Mesendoderm (in vitro differentiated cells): ENCODE measurements around the gene STOM.

ENCODE experiments used
- DNase-seq: peaks from one replicate; pipeline ENCODE4 v3.0.0; 2013
- H2AK5ac ChIP-seq: 2 replicates; pipeline ENCODE4 v1.6.1; 2013; ENCODE audit warnings: low read length, inconsistent platforms
- H2BK120ac ChIP-seq: 2 replicates; pipeline ENCODE4 v1.6.1; 2013; ENCODE audit warnings: low read depth, mild to moderate bottlenecking, low read length, moderate library complexity, mixed read lengths
- H2BK15ac ChIP-seq: replicated peaks from 2 replicates; pipeline ENCODE4 v1.6.1; 2013; ENCODE audit warnings: low read depth, mild to moderate bottlenecking, moderate library complexity
- H2BK5ac ChIP-seq: 2 replicates; pipeline ENCODE4 v1.6.1; 2013; ENCODE audit warnings: low read length, inconsistent platforms
- H3K18ac ChIP-seq: 2 replicates; pipeline ENCODE4 v1.6.1; 2013; ENCODE audit warnings: mild to moderate bottlenecking, low read length, mixed read lengths
- H3K23ac ChIP-seq: one replicate; pipeline ENCODE4 v1.6.1; 2013; ENCODE audit warnings: low read length
- H3K27ac ChIP-seq: 2 replicates; pipeline ENCODE4 v1.5.1; 2013; ENCODE audit warnings: low read depth, mild to moderate bottlenecking, inconsistent platforms, low read length, moderate library complexity
- H3K27me3 ChIP-seq: 2 replicates; pipeline ENCODE4 v1.6.1; 2013; ENCODE audit warnings: low read length, control low read depth, mild to moderate bottlenecking, inconsistent platforms; ENCODE audit not compliant: insufficient read depth, poor library complexity
- H3K36me3 ChIP-seq: 2 replicates; pipeline ENCODE4 v1.6.1; 2013; ENCODE audit warnings: low read length, inconsistent platforms; ENCODE audit not compliant: control insufficient read depth, insufficient read depth
- H3K4ac ChIP-seq: one replicate; pipeline ENCODE4 v1.6.1; 2013; ENCODE audit warnings: low read depth, mild to moderate bottlenecking, low read length, moderate library complexity
- H3K4me1 ChIP-seq: 2 replicates; pipeline ENCODE4 v1.6.1; 2013; ENCODE audit warnings: low read depth, low read length, inconsistent platforms; ENCODE audit not compliant: control insufficient read depth
- H3K4me2 ChIP-seq: 2 replicates; pipeline ENCODE4 v1.6.1; 2013; ENCODE audit warnings: low read length
- H3K4me3 ChIP-seq: 2 replicates; pipeline ENCODE4 v1.5.1; 2013; ENCODE audit warnings: mild to moderate bottlenecking, low read length
- H3K56ac ChIP-seq: one replicate; pipeline ENCODE4 v1.6.1; 2013; ENCODE audit warnings: low read length
- H3K79me1 ChIP-seq: 2 replicates; pipeline ENCODE4 v1.6.1; 2013; ENCODE audit warnings: low read length, inconsistent platforms
- H3K79me2 ChIP-seq: 2 replicates; pipeline ENCODE4 v1.6.1; 2013; ENCODE audit warnings: mild to moderate bottlenecking, low read length; ENCODE audit not compliant: control insufficient read depth, insufficient read depth
- H3K9ac ChIP-seq: 2 replicates; pipeline ENCODE4 v1.6.1; 2013; ENCODE audit warnings: low read length, inconsistent platforms
- H4K5ac ChIP-seq: one replicate; pipeline ENCODE4 v1.6.1; 2013; ENCODE audit warnings: low read length
- H4K8ac ChIP-seq: one replicate; pipeline ENCODE4 v1.6.1; 2013; ENCODE audit warnings: low read depth, mild to moderate bottlenecking, control low read depth, low read length, moderate library complexity
- WGBS: extraction: QIAGEN DNeasy Blood & Tissue Kit; methylation state at CpG from one replicate; pipeline ENCODE4 v1.1.7; 2013; ENCODE audit warnings: low lambda C conversion rate, missing lambda C conversion rate; ENCODE audit not compliant: insufficient coverage; ENCODE audit errors: extremely low coverage; 5-methylcytosine and 5-hydroxymethylcytosine counted together

The STOM gene

GRCh38 chr9:121364077-121364476 is 6.0 kb downstream of the STOM start:
- Histone ChIP-seq H2BK15ac (no peak overlapping the region), H3K4me3 (no peak overlapping the region), H4K8ac (no peak overlapping the region), H3K9ac (no peak overlapping the region), H2BK5ac (no peak overlapping the region), H3K79me1 (no peaks in the 10 kb centered on the region), H3K27ac (no peak overlapping the region), H4K5ac (no peak overlapping the region), H3K23ac (no peak overlapping the region), H3K4ac (no peak overlapping the region), H3K36me3 (no peaks in the 10 kb centered on the region), H3K27me3 (no peaks in the 10 kb centered on the region), H2BK120ac (no peak overlapping the region), H2AK5ac (no peak overlapping the region), H3K4me2 (no peak overlapping the region), H3K56ac (no peak overlapping the region), H3K4me1 (peaks cover 3% of the 10 kb centered on the region), H3K79me2 (no peaks in the 10 kb centered on the region), H3K18ac (no peak overlapping the region)
- DNase-seq = no peak
- no CpG with 5 or more reads among the region's 5 CpGs for WGBS

- H2BK120ac ChIP-seq = no peak overlapping the region
- no peak overlapping the region for H3K56ac ChIP-seq
- H3K9ac ChIP-seq = no peak overlapping the region
- WGBS = no CpG with 5 or more reads among the region's 1 CpG
- no peak for DNase-seq
- no peak overlapping the region for H3K4ac ChIP-seq
- H3K27me3 ChIP-seq = no peaks in the 10 kb centered on the region
- H3K4me1 ChIP-seq = peaks cover 3% of the 10 kb centered on the region
- no peak overlapping the region for H4K5ac ChIP-seq
- H3K36me3 ChIP-seq = no peaks in the 10 kb centered on the region
- H3K23ac ChIP-seq = no peak overlapping the region
- no peak overlapping the region for H3K4me3 ChIP-seq
- H3K79me2 ChIP-seq = no peaks in the 10 kb centered on the region
- no peak overlapping the region for H3K27ac ChIP-seq
- H4K8ac ChIP-seq = no peak overlapping the region
- H3K18ac ChIP-seq = no peak overlapping the region
- H2BK15ac ChIP-seq = no peak overlapping the region
- H2BK5ac ChIP-seq = no peak overlapping the region
- no peak overlapping the region for H2AK5ac ChIP-seq
- no peak overlapping the region for H3K4me2 ChIP-seq
- H3K79me1 ChIP-seq = no peaks in the 10 kb centered on the region
Observed at GRCh38 chr9:121363622-121363961, 6.5 kb downstream of the STOM start.

DNA sequence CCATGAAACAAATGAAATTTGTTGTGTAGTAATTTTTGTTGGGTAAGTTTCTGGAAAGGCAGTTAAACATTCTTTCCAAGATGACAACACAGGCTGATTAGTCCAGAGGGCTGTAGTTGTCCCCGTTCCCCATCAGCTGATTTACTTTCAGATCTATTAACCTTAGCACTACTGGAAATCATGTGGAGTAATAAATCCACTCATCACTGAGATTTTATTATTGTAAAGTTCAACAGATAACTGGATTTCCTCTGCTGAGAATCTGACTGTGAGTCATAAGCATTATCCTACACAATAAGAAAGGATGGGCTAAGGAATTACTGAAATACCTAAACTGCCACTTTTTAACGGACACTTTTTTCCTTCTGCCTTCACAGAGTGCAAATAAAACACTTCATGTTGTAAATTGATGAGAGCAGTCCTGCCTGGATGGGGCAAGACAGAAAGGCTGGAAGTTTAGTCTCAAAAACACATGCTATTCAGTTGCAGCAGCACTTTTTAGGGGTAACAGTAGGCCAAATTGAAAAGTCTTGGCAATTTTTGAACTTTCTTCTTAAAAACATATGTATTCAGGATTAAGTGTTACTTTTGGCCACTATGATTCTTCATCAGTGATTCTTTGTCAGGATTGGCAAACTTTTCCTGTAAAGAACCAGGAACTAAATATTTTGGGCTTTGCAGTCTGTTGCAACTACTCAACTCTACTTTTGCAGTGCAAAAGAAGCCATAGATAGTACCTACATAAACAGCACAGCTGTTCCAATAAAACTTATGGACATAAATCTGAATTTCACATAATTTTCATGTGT is 7.0 kb downstream of the STOM start:
- H2AK5ac ChIP-seq = no peak overlapping the region
- no peak overlapping the region for H2BK5ac ChIP-seq
- no peak overlapping the region for H4K8ac ChIP-seq
- no CpG with 5 or more reads among the region's 2 CpGs for WGBS
- H3K18ac ChIP-seq = no peak overlapping the region
- H3K27ac ChIP-seq = no peak overlapping the region
- no peaks in the 10 kb centered on the region for H3K79me2 ChIP-seq
- H3K4me2 ChIP-seq = no peak overlapping the region
- H2BK120ac ChIP-seq = no peak overlapping the region
- no peaks in the 10 kb centered on the region for H3K36me3 ChIP-seq
- H3K4me1 ChIP-seq = peaks cover 3% of the 10 kb centered on the region
- H3K4ac ChIP-seq = no peak overlapping the region
- no peaks in the 10 kb centered on the region for H3K27me3 ChIP-seq
- H4K5ac ChIP-seq = no peak overlapping the region
- no peaks in the 10 kb centered on the region for H3K79me1 ChIP-seq
- H3K56ac ChIP-seq = no peak overlapping the region
- H2BK15ac ChIP-seq = no peak overlapping the region
- DNase-seq = no peak
- no peak overlapping the region for H3K4me3 ChIP-seq
- H3K23ac ChIP-seq = no peak overlapping the region
- H3K9ac ChIP-seq = no peak overlapping the region

DNA sequence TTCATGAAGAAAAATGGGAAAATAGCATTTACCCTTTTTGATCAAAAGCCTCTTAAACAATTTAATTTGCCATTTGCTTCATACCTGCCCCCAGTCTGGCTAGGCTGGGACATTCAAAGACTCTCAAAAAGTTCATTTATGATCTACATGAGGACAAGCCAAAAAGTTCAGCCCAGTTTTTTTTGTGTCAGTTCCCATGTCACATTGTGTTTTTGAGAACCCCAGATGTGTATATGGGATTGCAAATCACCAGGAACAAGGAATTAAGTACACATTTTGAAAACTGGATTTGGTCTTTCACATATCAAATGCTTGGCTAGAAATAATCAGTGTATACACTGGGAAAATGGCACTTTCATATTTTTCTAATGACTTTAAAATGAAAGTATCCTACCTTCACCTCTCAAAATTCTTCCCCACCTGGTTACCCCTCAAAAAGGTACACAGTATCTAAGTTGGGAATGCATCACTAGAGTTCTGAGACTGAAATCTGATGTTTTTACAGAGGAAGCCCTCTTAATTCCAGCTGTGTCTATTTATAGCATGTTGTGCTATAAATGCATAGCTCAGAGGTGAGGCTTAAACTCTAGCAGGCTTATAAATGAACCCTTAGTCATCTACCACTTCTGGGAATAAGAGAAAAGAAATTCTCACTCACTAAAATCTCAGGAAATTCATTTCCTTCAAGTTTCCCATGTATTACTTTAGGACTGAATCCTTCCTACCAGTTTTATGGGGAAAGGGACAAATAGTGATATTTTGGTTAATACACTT is 9.3 kb downstream of the STOM start:
- Histone ChIP-seq H3K79me2 (no peaks in the 10 kb centered on the region), H3K4me3 (no peak overlapping the region), H3K36me3 (no peaks in the 10 kb centered on the region), H2AK5ac (no peak overlapping the region), H3K23ac (no peak overlapping the region), H2BK15ac (no peak overlapping the region), H3K4me1 (no peaks in the 10 kb centered on the region), H3K27me3 (no peaks in the 10 kb centered on the region), H3K27ac (no peak overlapping the region), H3K56ac (no peak overlapping the region), H2BK5ac (no peak overlapping the region), H4K8ac (no peak overlapping the region), H3K18ac (no peak overlapping the region), H4K5ac (no peak overlapping the region), H3K9ac (no peak overlapping the region), H3K4ac (no peak overlapping the region), H3K79me1 (no peaks in the 10 kb centered on the region), H2BK120ac (no peak overlapping the region), H3K4me2 (no peak overlapping the region)
- no peak for DNase-seq

GRCh38 chr9:121359351-121360294 is 10.4 kb downstream of the STOM start:
- no peak overlapping the region for H2BK120ac ChIP-seq
- no peak overlapping the region for H3K4me3 ChIP-seq
- H3K18ac ChIP-seq = no peak overlapping the region
- H2BK15ac ChIP-seq = no peak overlapping the region
- no peak overlapping the region for H4K5ac ChIP-seq
- no peaks in the 10 kb centered on the region for H3K27me3 ChIP-seq
- H3K4me2 ChIP-seq = no peak overlapping the region
- H3K4ac ChIP-seq = no peak overlapping the region
- no CpG with 5 or more reads among the region's 3 CpGs for WGBS
- no peak overlapping the region for H2BK5ac ChIP-seq
- H3K4me1 ChIP-seq = no peaks in the 10 kb centered on the region
- no peak overlapping the region for H3K9ac ChIP-seq
- no peaks in the 10 kb centered on the region for H3K36me3 ChIP-seq
- H4K8ac ChIP-seq = no peak overlapping the region
- no peak overlapping the region for H3K23ac ChIP-seq
- no peak overlapping the region for H3K56ac ChIP-seq
- H3K27ac ChIP-seq = no peak overlapping the region
- no peak for DNase-seq
- no peaks in the 10 kb centered on the region for H3K79me2 ChIP-seq
- H2AK5ac ChIP-seq = no peak overlapping the region
- no peaks in the 10 kb centered on the region for H3K79me1 ChIP-seq
